Activated CD8-positive, alpha-beta memory T cell treated with anti-CD3 and anti-CD28 coated beads, Interleukin-2, amount 50 U/mL, for 4 hours (primary cell): ENCODE results near the gene PRR18.

Experiments
- DNase-seq: peaks from one replicate; pipeline ENCODE4 v3.0.0-alpha.2; 2020

PRR18 gene

GRCh38 chr6:166333172-166333995, 25.2 kb upstream of the PRR18 start:
- no peak for DNase-seq

- no peak for DNase-seq
Observed at GRCh38 chr6:166331503-166332415, 23.6 kb upstream of the PRR18 start.

GRCh38 chr6:166330612-166331011, 22.4 kb upstream of the PRR18 start:
- no peak for DNase-seq

- DNase-seq: no peak
Observed at GRCh38 chr6:166325383-166326042, 17.3 kb upstream of the PRR18 start.

- DNase-seq: no peak
Observed at GRCh38 chr6:166323395-166323794, 15.2 kb upstream of the PRR18 start.

GRCh38 chr6:166318649-166319600, 10.7 kb upstream of the PRR18 start:
- DNase-seq: no peak

- no peak for DNase-seq
Observed at GRCh38 chr6:166318227-166318626, 10.0 kb upstream of the PRR18 start.

- DNase-seq: no peak
Observed at GRCh38 chr6:166317261-166318212, 9.3 kb upstream of the PRR18 start.

GRCh38 chr6:166315436-166315835, 7.2 kb upstream of the PRR18 start:
- DNase-seq: no peak

- DNase-seq: no peak
Observed at GRCh38 chr6:166314454-166314853, 6.3 kb upstream of the PRR18 start.

- DNase-seq: peak; percentile 67
Observed at GRCh38 chr6:166313255-166314070, 5.3 kb upstream of the PRR18 start.

GRCh38 chr6:166312832-166313231, 4.6 kb upstream of the PRR18 start:
- DNase-seq: no peak

GRCh38 chr6:166310634-166311033, 2.4 kb upstream of the PRR18 start:
- no peak for DNase-seq

GRCh38 chr6:166309977-166310376, 1.8 kb upstream of the PRR18 start:
- DNase-seq: no peak

- DNase-seq: no peak
Observed at GRCh38 chr6:166308769-166309589, 787 bp upstream of the PRR18 start.

GRCh38 chr6:166307082-166308032, 835 bp downstream of the PRR18 start:
- DNase-seq: no peak

- no peak for DNase-seq
Observed at GRCh38 chr6:166306378-166307081, 1.7 kb downstream of the PRR18 start.
